GM21423 (cell line): Measurements from ENCODE around the gene SNX32.
"Not testable (repeated sequence)": the region's sequence is repeated elsewhere in the genome, so short reads cannot be mapped to it uniquely, and the experiment has no call there.

Experiments
- ATAC-seq: cut with Tn5 transposase; IDR thresholded peaks from one replicate; pipeline ENCODE4 v1.9.1; 2021; ENCODE audit warnings: mild to moderate bottlenecking, moderate library complexity; ENCODE audit not compliant: unreplicated experiment

The SNX32 gene

GRCh38 chr11:65883058-65883761 lies 49.4 kb downstream of the SNX32 start:
- no peak for ATAC-seq

GRCh38 chr11:65883786-65884715 lies 50.3 kb downstream of the SNX32 start:
- no peak for ATAC-seq

GRCh38 chr11:65884716-65885092 lies 50.9 kb downstream of the SNX32 start:
- no peak for ATAC-seq

- no peak for ATAC-seq
Observed at GRCh38 chr11:65885231-65885630, 51.5 kb downstream of the SNX32 start.

GRCh38 chr11:65885808-65886536 lies 52.2 kb downstream of the SNX32 start:
- no peak for ATAC-seq

- no peak for ATAC-seq
Observed at GRCh38 chr11:65886826-65887722, 53.3 kb downstream of the SNX32 start.

- ATAC-seq = no peak
Observed at GRCh38 chr11:65887723-65888162, 54.0 kb downstream of the SNX32 start.

GRCh38 chr11:65888163-65888814 lies 54.5 kb downstream of the SNX32 start, which contains the start of gene FIBP:
FIBP (minus strand) TSS chr11:65888471; CDS start chr11:65888418, 53 bp downstream.
- ATAC-seq = peak; percentile 42

GRCh38 chr11:65890324-65891218 lies 56.8 kb downstream of the SNX32 start, which contains the start of gene CCDC85B:
CCDC85B (plus strand) TSS chr11:65890673; CDS start chr11:65890784, 111 bp downstream.
- ATAC-seq = peak; percentile 48

GRCh38 chr11:65891219-65892136 lies 57.7 kb downstream of the SNX32 start:
- no peak for ATAC-seq

GRCh38 chr11:65892137-65892540 lies 58.4 kb downstream of the SNX32 start:
- ATAC-seq = not testable (repeated sequence)

- ATAC-seq = no peak
Observed at GRCh38 chr11:65892661-65893317, 59.0 kb downstream of the SNX32 start.

GRCh38 chr11:65894034-65894591 lies 60.4 kb downstream of the SNX32 start:
- ATAC-seq = no peak

GRCh38 chr11:65895482-65895981 lies 61.8 kb downstream of the SNX32 start:
- no peak for ATAC-seq

GRCh38 chr11:65896034-65896999 lies 62.6 kb downstream of the SNX32 start:
- ATAC-seq = no peak
